Cardiac fibroblast (primary cell): ENCODE results near the gene ZMYND8.

ENCODE experiments used
- DNase-seq, 2 donors: peaks; one replicate each; pipeline versions ENCODE4 v3.0.0 to v3.0.0-alpha.2; 2010; ENCODE audit warnings: low read depth in 2 of 2
- H3K4me3 ChIP-seq, 2 donors: replicated peaks in 1 of 2; 1 replicate in 1 of 2; 2 replicates in 1 of 2; pipeline ENCODE4 v1.5.1; 2011; ENCODE audit warnings: low read depth in 2 of 2, low read length in 2 of 2, mild to moderate bottlenecking in 2 of 2, moderate library complexity in 1 of 2
- TF ChIP-seq, protein P1 (sequence below): IDR thresholded peaks from one replicate; pipeline ENCODE4 v1.5.1; 2011; ENCODE audit warnings: low read depth, mild to moderate bottlenecking, low read length, inconsistent platforms

ZMYND8 gene

DNA sequence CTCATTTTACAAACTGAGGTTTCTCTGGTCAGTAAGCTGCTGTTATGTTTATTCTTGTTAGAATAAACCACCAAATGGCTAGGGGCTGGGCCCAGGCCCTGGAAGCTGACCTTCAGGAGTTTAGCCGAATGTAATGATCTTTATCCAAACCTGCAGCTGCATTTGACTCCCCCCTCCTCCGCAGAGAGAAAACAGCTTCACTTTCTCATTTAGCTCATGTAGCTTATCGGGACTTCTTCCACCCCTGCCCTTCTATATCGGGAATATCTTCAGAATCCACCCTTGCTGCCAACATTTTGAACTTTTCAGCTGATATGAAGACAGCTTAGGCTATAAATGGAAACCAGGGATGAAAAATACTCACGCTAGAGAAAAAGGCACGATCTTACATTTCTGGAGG lies 102.6 kb downstream of the ZMYND8 start:
- no peak overlapping the region for H3K4me3 ChIP-seq
- TF ChIP-seq, protein P1, sequence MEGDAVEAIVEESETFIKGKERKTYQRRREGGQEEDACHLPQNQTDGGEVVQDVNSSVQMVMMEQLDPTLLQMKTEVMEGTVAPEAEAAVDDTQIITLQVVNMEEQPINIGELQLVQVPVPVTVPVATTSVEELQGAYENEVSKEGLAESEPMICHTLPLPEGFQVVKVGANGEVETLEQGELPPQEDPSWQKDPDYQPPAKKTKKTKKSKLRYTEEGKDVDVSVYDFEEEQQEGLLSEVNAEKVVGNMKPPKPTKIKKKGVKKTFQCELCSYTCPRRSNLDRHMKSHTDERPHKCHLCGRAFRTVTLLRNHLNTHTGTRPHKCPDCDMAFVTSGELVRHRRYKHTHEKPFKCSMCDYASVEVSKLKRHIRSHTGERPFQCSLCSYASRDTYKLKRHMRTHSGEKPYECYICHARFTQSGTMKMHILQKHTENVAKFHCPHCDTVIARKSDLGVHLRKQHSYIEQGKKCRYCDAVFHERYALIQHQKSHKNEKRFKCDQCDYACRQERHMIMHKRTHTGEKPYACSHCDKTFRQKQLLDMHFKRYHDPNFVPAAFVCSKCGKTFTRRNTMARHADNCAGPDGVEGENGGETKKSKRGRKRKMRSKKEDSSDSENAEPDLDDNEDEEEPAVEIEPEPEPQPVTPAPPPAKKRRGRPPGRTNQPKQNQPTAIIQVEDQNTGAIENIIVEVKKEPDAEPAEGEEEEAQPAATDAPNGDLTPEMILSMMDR = no peak
- DNase-seq = peak in 1 of 2 donors; percentile 27

DNA sequence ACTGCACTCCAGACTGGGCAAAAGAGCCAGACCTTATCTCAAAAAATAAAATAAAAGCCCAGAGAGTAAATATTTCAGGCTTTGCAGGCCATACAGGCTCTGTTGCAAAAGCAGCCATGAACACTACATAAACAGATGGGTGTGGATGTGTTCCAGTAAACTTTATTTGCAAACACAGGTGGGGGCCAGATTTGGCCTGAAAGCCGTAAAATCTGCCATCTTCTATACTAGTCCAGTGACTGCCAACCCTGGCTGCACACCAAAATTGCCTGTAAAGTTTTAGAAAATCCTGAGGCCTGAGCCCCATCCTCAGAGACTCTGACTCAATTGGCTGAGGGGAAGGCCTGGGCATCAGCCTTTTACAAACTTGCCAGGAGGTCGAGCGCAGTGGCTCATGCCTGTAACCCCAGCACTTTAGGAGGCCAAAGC lies 103.6 kb downstream of the ZMYND8 start:
- TF ChIP-seq, protein P1 = no peak
- no peak for DNase-seq
- no peak overlapping the region for H3K4me3 ChIP-seq

- TF ChIP-seq, protein P1 = no peak
- H3K4me3 ChIP-seq = no peak overlapping the region
- DNase-seq = no peak
Measured at GRCh38 chr20:47251154-47252020, 105.1 kb downstream of the ZMYND8 start.

- H3K4me3 ChIP-seq = no peak overlapping the region
- TF ChIP-seq, protein P1 = no peak
- DNase-seq = no peak
Measured at GRCh38 chr20:47250360-47250759, 106.1 kb downstream of the ZMYND8 start.

DNA sequence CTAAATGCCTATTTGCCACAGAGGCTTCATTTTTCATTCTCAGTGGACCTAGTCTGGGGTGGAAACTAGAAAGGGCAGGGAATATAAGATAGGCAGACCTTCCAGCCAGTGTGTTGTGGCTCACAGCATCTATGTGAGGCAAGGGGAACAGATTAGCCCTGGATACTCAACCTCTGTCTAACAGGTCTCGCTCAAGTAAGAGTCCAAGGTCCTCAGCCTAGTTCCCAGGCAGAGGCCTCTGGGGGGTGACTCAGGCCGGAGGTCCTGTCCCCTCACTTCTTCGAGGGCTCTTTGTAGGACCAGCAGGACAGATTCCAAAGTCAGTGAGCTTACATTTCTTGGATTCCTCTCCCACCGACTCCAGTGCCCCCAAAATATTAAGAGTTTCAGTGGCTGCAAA lies 106.6 kb downstream of the ZMYND8 start:
- H3K4me3 ChIP-seq = no peak overlapping the region
- DNase-seq = no peak
- TF ChIP-seq, protein P1 = no peak

- TF ChIP-seq, protein P1 = no peak
- no peak overlapping the region for H3K4me3 ChIP-seq
Measured at GRCh38 chr20:47248448-47248966, 108.0 kb downstream of the ZMYND8 start.

More at GRCh38 chr20:47248448-47248966, 108.0 kb downstream of the ZMYND8 start:
- no peak for DNase-seq
